HL-60 (cell line): ENCODE results near the gene SPRY2.

ENCODE experiments used
- DNase-seq, 2 experiments: peaks; one replicate each; pipeline ENCODE4 v3.0.0-alpha.2; 2010 to 2020; ENCODE audit warnings: low read depth in 1 of 2, low spot score in 1 of 2
- H3K27ac ChIP-seq: fragments of 250-450 bp; sonication (Bioruptor Pico); replicated peaks from 2 replicates; pipeline ENCODE4 v1.5.1; 2020; ENCODE audit warnings: mild to moderate bottlenecking, moderate library complexity
- H3K27me3 ChIP-seq: fragments of 250-450 bp; sonication (Bioruptor Pico); 2 replicates; pipeline ENCODE4 v1.5.1; 2021; ENCODE audit warnings: mild to moderate bottlenecking, moderate library complexity; ENCODE audit not compliant: insufficient read depth, poor library complexity, severe bottlenecking
- H3K4me3 ChIP-seq: replicated peaks from 2 replicates; pipeline ENCODE4 v1.5.1; 2011; ENCODE audit warnings: mild to moderate bottlenecking, control low read depth, low read length; ENCODE audit not compliant: insufficient read depth
- GABPA ChIP-seq: IDR thresholded peaks from 2 replicates; pipeline ENCODE4 v1.6.1; 2012; ENCODE audit warnings: low read depth
- POLR2AphosphoS5 ChIP-seq: IDR thresholded peaks from 2 replicates; pipeline ENCODE4 v1.6.1; 2012; ENCODE audit warnings: low read depth
- SPI1 ChIP-seq: IDR thresholded peaks from 2 replicates; pipeline ENCODE4 v1.6.1; 2012; ENCODE audit warnings: low read depth, mild to moderate bottlenecking, borderline replicate concordance
- TF ChIP-seq, protein P1 (sequence below): IDR thresholded peaks from one replicate; pipeline ENCODE4 v1.5.1; 2011; ENCODE audit warnings: low read length, control low read depth, inconsistent platforms; ENCODE audit not compliant: insufficient read depth
- TF ChIP-seq, protein P2 (sequence below): IDR thresholded peaks from 2 replicates; pipeline ENCODE4 v1.6.1; 2012; ENCODE audit warnings: low read depth; ENCODE audit not compliant: insufficient replicate concordance

SPRY2 gene

DNA sequence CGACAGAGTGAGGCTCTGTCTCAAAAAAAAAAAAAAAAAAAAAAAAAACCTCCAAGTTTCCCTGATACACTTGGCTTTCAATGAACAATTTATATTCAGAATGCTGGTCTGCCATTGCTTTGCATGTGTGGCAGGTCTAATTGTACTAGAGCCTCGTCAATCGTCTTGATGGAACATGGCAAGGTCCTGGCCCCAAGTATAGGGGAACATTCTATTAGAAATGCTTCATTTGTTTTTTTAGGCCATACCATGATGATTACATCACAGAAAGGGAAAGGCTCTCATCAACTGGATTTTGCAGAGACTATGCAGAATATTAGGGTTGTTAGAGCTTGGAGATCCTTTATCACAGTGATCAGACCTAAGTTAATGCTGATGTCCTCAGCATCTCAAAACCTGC, 28.0 kb downstream of the SPRY2 start:
- no peaks in the 10 kb centered on the region for H3K27me3 ChIP-seq
- H3K4me3 ChIP-seq, result no peak overlapping the region
- DNase-seq, result no peak
- H3K27ac ChIP-seq, result no peak overlapping the region
- TF ChIP-seq SPI1 (no peak), GABPA (no peak), POLR2AphosphoS5 (no peak)
- TF ChIP-seq, protein P1, sequence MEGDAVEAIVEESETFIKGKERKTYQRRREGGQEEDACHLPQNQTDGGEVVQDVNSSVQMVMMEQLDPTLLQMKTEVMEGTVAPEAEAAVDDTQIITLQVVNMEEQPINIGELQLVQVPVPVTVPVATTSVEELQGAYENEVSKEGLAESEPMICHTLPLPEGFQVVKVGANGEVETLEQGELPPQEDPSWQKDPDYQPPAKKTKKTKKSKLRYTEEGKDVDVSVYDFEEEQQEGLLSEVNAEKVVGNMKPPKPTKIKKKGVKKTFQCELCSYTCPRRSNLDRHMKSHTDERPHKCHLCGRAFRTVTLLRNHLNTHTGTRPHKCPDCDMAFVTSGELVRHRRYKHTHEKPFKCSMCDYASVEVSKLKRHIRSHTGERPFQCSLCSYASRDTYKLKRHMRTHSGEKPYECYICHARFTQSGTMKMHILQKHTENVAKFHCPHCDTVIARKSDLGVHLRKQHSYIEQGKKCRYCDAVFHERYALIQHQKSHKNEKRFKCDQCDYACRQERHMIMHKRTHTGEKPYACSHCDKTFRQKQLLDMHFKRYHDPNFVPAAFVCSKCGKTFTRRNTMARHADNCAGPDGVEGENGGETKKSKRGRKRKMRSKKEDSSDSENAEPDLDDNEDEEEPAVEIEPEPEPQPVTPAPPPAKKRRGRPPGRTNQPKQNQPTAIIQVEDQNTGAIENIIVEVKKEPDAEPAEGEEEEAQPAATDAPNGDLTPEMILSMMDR, result no peak
- TF ChIP-seq, protein P2, sequence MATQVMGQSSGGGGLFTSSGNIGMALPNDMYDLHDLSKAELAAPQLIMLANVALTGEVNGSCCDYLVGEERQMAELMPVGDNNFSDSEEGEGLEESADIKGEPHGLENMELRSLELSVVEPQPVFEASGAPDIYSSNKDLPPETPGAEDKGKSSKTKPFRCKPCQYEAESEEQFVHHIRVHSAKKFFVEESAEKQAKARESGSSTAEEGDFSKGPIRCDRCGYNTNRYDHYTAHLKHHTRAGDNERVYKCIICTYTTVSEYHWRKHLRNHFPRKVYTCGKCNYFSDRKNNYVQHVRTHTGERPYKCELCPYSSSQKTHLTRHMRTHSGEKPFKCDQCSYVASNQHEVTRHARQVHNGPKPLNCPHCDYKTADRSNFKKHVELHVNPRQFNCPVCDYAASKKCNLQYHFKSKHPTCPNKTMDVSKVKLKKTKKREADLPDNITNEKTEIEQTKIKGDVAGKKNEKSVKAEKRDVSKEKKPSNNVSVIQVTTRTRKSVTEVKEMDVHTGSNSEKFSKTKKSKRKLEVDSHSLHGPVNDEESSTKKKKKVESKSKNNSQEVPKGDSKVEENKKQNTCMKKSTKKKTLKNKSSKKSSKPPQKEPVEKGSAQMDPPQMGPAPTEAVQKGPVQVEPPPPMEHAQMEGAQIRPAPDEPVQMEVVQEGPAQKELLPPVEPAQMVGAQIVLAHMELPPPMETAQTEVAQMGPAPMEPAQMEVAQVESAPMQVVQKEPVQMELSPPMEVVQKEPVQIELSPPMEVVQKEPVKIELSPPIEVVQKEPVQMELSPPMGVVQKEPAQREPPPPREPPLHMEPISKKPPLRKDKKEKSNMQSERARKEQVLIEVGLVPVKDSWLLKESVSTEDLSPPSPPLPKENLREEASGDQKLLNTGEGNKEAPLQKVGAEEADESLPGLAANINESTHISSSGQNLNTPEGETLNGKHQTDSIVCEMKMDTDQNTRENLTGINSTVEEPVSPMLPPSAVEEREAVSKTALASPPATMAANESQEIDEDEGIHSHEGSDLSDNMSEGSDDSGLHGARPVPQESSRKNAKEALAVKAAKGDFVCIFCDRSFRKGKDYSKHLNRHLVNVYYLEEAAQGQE, result no peak

DNA sequence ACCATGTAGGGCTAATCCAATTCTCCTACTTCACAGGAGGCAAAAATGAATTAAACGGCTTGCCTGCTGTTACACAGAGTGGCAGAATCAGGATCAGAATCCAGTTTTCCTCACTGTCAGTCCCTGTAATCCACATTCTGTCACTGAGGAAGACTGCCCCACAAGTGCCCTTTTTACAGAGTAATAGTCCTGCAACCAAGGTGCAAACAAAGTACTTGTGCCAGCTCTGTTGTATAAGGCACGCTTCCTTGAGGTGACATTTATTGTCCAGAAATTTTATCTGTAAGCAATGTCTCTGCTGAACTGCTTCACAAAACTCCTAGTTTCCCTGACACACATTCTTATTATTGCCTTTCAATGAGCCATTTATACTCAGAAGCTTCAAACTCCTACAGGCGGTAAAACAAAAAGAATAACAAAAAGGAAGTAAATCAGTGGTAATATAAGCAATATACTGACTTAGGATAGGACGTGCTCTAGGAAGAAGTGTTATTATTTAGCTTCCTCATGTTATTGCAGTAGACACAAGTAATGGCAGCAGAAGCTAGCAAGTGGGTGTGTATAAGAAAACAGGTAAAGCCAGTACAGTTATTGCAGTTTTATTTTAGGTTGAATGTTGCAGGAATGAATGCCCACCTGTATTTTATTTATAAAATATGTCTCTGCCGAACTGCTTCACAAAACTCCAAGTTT, 28.8 kb downstream of the SPRY2 start:
- DNase-seq, result no peak
- TF ChIP-seq POLR2AphosphoS5, result no peak
- no peak for TF ChIP-seq SPI1
- TF ChIP-seq, protein P2, result no peak
- TF ChIP-seq GABPA, result no peak
- TF ChIP-seq, protein P1, result no peak
- no peaks in the 10 kb centered on the region for H3K27me3 ChIP-seq
- no peak overlapping the region for H3K4me3 ChIP-seq
- H3K27ac ChIP-seq, result no peak overlapping the region

DNA sequence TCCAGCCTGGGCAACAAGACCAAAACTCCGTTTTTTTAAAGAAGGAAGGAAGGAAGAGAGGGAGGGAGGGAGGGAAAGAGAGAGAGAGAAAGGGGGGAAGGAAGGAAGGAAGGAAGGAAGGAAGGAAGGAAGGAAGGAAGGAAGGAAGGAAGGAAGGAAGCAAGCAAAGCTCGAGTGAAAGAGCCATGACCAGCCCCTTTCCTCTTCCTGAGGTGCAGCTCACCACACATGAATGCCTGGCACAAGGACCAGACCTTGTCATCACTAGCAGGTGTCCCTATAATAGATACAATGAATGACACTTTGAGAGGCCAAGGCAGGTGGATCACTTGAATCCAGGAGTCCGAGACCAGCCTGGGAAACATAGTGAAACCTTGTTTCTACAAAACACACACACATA, 31.0 kb downstream of the SPRY2 start:
- Histone ChIP-seq H3K4me3 (no peak overlapping the region), H3K27me3 (no peaks in the 10 kb centered on the region), H3K27ac (no peak overlapping the region)
- TF ChIP-seq GABPA, result no peak
- TF ChIP-seq SPI1, result no peak
- no peak for TF ChIP-seq POLR2AphosphoS5
- TF ChIP-seq, protein P1, result no peak
- TF ChIP-seq, protein P2, result no peak
- DNase-seq, result no peak
